ENCODE results near the gene TLCD4. TPM values are rescaled to one million over a fixed set of nuclear protein-coding genes. Genes with fewer than 3 reads are reported as not detected.

The TLCD4 gene
- total RNA-seq, 1 experiment from 2014 or later: 1.8 TPM

DNA sequence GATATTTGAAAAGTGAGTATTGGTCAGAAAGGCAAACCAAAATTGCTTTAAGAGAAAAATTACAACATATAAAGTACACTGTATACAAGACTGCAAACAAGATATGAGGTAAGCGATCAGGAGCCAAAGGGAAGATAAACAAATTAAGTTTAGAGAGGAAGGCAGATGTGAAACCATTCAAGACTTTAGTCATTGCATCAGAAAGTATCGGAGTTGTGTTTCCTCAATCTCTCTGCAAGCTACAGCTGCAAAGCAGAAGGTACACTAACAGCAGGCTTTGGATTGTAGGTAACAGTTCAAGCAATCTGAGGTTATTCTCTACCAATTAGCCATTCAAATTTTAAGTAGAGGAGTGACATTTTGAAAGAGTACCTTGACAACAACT, 21.3 kb upstream of the TLCD4 start:
- no peaks in the 10 kb centered on the region for H4K20me1 ChIP-seq (ENCODE audit: control insufficient read depth, insufficient read depth, insufficient read length)
- H3K79me2 ChIP-seq (ENCODE audit: insufficient read depth, low read length): no peaks in the 10 kb centered on the region
- no peak overlapping the region for H3K18ac ChIP-seq (ENCODE audit: insufficient read length, low read depth, low read length)
- WGBS (ENCODE audit: extremely low coverage, insufficient read length, low lambda C conversion rate): no CpG with 5 or more reads among the region's 2 CpGs
- H2BK120ac ChIP-seq (ENCODE audit: low read depth, low read length, poor library complexity, severe bottlenecking): no peak overlapping the region
- Mint-ChIP-seq H3K9me3 (no peaks in the 10 kb centered on the region), H3K27me3 (ENCODE audit: low read depth) (no peaks in the 10 kb centered on the region), H3K4me3 (no peak overlapping the region), H3K27ac (no peak overlapping the region), H3K36me3 (ENCODE audit: insufficient read depth in 1 of 3, low read depth in 3 of 3) (no peaks in the 10 kb centered on the region), H3K4me1 (no peaks in the 10 kb centered on the region)
- no peak overlapping the region for H3K56ac ChIP-seq (ENCODE audit: insufficient read length, low read depth, low read length)
- H2BK12ac ChIP-seq (ENCODE audit: insufficient read length, low read depth, low read length): no peak overlapping the region
- H3K9ac ChIP-seq (ENCODE audit: extremely low read depth, insufficient read length, low read length): no peak overlapping the region
- H3K27ac ChIP-seq (ENCODE audit: insufficient read length, low read depth, low read length): no peak overlapping the region
- no peak overlapping the region for H3K23ac ChIP-seq (ENCODE audit: insufficient read length, low read depth, low read length)
- no peaks in the 10 kb centered on the region for H3K4me1 ChIP-seq (ENCODE audit: insufficient read depth, low read length)
- H2AK5ac ChIP-seq (ENCODE audit: insufficient read length, low read length): no peak overlapping the region
- DNase-seq: no peak
- H2BK5ac ChIP-seq (ENCODE audit: insufficient read length, low read length): no peak overlapping the region
- no peak overlapping the region for H4K8ac ChIP-seq (replicated peaks; ENCODE audit: insufficient read length, low read depth, low read length)
- no peak overlapping the region for H4K5ac ChIP-seq (ENCODE audit: insufficient read length, low read depth, low read length)
- H3K79me1 ChIP-seq (ENCODE audit: insufficient read depth, low read depth, low read length, poor library complexity, severe bottlenecking): no peaks in the 10 kb centered on the region
- no peaks in the 10 kb centered on the region for H3K23me2 ChIP-seq (ENCODE audit: insufficient read length, low read depth, low read length, poor library complexity, severe bottlenecking)
- no peak overlapping the region for H3K14ac ChIP-seq (ENCODE audit: insufficient read depth, low read length)
- no peak overlapping the region for H2AFZ ChIP-seq (ENCODE audit: low read length)
- no peak overlapping the region for H4K91ac ChIP-seq (ENCODE audit: insufficient read length, low read depth, low read length)
- no peak overlapping the region for H3K4me2 ChIP-seq (ENCODE audit: insufficient read depth, insufficient read length, low read length)
- H3K4ac ChIP-seq (ENCODE audit: low read depth, low read length): no peak overlapping the region
- H3K9me3 ChIP-seq (ENCODE audit: control insufficient read depth, low read depth, low read length): no peaks in the 10 kb centered on the region
- H3K27me3 ChIP-seq (ENCODE audit: insufficient read depth, low read length): no peaks in the 10 kb centered on the region
- no peak overlapping the region for H2BK20ac ChIP-seq (ENCODE audit: low read depth, low read length, poor library complexity, severe bottlenecking)
- H2BK15ac ChIP-seq (ENCODE audit: low read depth, low read length): no peak overlapping the region
- no peak overlapping the region for H3T11ph ChIP-seq (ENCODE audit: low read length)
- TF ChIP-seq, protein P1, sequence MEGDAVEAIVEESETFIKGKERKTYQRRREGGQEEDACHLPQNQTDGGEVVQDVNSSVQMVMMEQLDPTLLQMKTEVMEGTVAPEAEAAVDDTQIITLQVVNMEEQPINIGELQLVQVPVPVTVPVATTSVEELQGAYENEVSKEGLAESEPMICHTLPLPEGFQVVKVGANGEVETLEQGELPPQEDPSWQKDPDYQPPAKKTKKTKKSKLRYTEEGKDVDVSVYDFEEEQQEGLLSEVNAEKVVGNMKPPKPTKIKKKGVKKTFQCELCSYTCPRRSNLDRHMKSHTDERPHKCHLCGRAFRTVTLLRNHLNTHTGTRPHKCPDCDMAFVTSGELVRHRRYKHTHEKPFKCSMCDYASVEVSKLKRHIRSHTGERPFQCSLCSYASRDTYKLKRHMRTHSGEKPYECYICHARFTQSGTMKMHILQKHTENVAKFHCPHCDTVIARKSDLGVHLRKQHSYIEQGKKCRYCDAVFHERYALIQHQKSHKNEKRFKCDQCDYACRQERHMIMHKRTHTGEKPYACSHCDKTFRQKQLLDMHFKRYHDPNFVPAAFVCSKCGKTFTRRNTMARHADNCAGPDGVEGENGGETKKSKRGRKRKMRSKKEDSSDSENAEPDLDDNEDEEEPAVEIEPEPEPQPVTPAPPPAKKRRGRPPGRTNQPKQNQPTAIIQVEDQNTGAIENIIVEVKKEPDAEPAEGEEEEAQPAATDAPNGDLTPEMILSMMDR (conservative IDR thresholded peaks at IDR 0.05): no peak

Data from H9 (cell line).